ENCODE measurements around the gene TBC1D22A. TPM values are rescaled to one million over a fixed set of nuclear protein-coding genes. Genes with fewer than 3 reads are reported as not detected.
A peak's percentile ranks its signal among the peaks of the same experiment; 100 is the strongest.

TBC1D22A gene
- total RNA-seq, 1 donor from 2014 or later, result 24.2 TPM

GRCh38 chr22:47129902-47130635 is 367.6 kb downstream of the TBC1D22A start:
- Mint-ChIP-seq H3K4me3 (ENCODE audit: unreplicated experiment) (no peak overlapping the region), H3K9me3 (ENCODE audit: unreplicated experiment) (no peaks in the 10 kb centered on the region), H3K4me1 (ENCODE audit: low read depth, unreplicated experiment) (peaks cover 12% of the 10 kb centered on the region), H3K27me3 (ENCODE audit: low read depth, unreplicated experiment) (no peaks in the 10 kb centered on the region), H3K36me3 (ENCODE audit: low read depth, unreplicated experiment) (peaks cover 9% of the 10 kb centered on the region), H3K27ac (ENCODE audit: unreplicated experiment) (peak overlapping the region; percentile 62)
- FAIRE-seq, result no peak
- Histone ChIP-seq H3K36me3 (ENCODE audit: insufficient read depth, low read length) (no peaks in the 10 kb centered on the region), H3K4me1 (ENCODE audit: insufficient read depth, low read length) (no peaks in the 10 kb centered on the region), H3K9ac (ENCODE audit: low read length) (no peak overlapping the region), H3K27me3 (ENCODE audit: insufficient read depth, low read length) (no peaks in the 10 kb centered on the region), H3K79me2 (ENCODE audit: insufficient read depth, low read length) (no peaks in the 10 kb centered on the region), H3K4me2 (ENCODE audit: low read length) (no peak overlapping the region), H3K27ac (ENCODE audit: low read depth, low read length) (no peak overlapping the region), H3K9me3 (ENCODE audit: insufficient read depth, low read depth, low read length) (no peaks in the 10 kb centered on the region), H2AFZ (ENCODE audit: low read depth, low read length) (no peak overlapping the region), H3K4me3 (ENCODE audit: insufficient read depth, low read depth, low read length) (no peak overlapping the region), H4K20me1 (ENCODE audit: insufficient read depth, low read length) (no peaks in the 10 kb centered on the region)
- TF ChIP-seq EZH2 (IDR thresholded peaks at IDR 0.05; ENCODE audit: insufficient read depth, low read length) (no peak), CTCF (IDR thresholded peaks at IDR 0.05; ENCODE audit: insufficient read depth, low read depth, low read length) (no peak)
- no peak for DNase-seq (ENCODE audit: low read depth)

DNA sequence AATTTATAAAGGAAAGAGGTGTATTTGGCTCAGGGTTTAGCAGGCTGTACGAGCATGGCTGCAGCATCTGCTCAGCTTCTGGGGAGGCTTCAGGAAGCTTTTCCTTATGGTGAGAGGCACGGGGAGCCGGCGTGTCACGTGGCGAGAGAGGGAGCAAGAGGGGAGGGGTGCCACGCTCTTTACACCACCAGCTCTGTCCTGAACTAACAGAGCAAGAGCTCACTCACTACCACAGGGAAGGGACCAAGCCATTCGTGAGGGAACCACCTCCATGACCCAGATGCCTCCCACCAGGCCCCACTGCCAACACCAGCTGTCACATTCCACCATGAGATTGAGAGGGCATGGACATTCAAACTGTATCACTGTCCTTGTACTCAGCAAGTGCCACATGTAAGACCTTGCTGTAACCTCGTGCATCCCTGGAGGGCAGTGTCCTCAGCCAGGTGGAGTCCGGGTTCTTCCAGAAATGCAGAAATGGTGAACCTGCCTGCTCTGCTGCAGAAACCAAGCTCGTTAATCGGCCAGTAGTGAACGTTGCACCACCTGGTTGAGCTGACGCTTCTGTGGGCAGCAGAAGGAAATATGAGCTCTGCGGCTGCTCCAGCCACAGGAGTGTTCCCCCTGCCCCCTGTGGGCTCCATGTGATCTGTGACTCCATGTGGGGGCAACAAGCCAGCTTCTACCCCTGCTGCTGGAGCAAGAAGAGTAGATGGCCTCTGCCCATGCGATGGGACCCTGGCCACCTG is 368.6 kb downstream of the TBC1D22A start:
- Histone ChIP-seq H3K4me2 (ENCODE audit: low read length) (no peak overlapping the region), H3K9ac (ENCODE audit: low read length) (no peak overlapping the region), H3K79me2 (ENCODE audit: insufficient read depth, low read length) (no peaks in the 10 kb centered on the region), H3K36me3 (ENCODE audit: insufficient read depth, low read length) (no peaks in the 10 kb centered on the region), H3K4me3 (ENCODE audit: insufficient read depth, low read depth, low read length) (no peak overlapping the region), H3K27ac (ENCODE audit: low read depth, low read length) (no peak overlapping the region), H3K4me1 (ENCODE audit: insufficient read depth, low read length) (no peaks in the 10 kb centered on the region), H3K9me3 (ENCODE audit: insufficient read depth, low read depth, low read length) (no peaks in the 10 kb centered on the region), H4K20me1 (ENCODE audit: insufficient read depth, low read length) (no peaks in the 10 kb centered on the region), H3K27me3 (ENCODE audit: insufficient read depth, low read length) (no peaks in the 10 kb centered on the region), H2AFZ (ENCODE audit: low read depth, low read length) (no peak overlapping the region)
- Mint-ChIP-seq H3K27ac (ENCODE audit: unreplicated experiment) (no peak overlapping the region), H3K4me1 (ENCODE audit: low read depth, unreplicated experiment) (peaks cover 9% of the 10 kb centered on the region), H3K36me3 (ENCODE audit: low read depth, unreplicated experiment) (peaks cover 9% of the 10 kb centered on the region), H3K27me3 (ENCODE audit: low read depth, unreplicated experiment) (no peaks in the 10 kb centered on the region), H3K9me3 (ENCODE audit: unreplicated experiment) (no peaks in the 10 kb centered on the region), H3K4me3 (ENCODE audit: unreplicated experiment) (no peak overlapping the region)
- FAIRE-seq (no peak), DNase-seq (ENCODE audit: low read depth) (no peak)
- TF ChIP-seq EZH2 (IDR thresholded peaks at IDR 0.05; ENCODE audit: insufficient read depth, low read length) (no peak), CTCF (IDR thresholded peaks at IDR 0.05; ENCODE audit: insufficient read depth, low read depth, low read length) (no peak)

All from astrocyte (in vitro differentiated cells and primary cell).